HG02759 (cell line): ENCODE results near the gene THSD1.
"Not testable (repeated sequence)": the region's sequence is repeated elsewhere in the genome, so short reads cannot be mapped to it uniquely, and the experiment has no call there.

Experiments used
- ATAC-seq: cut with Tn5 transposase; IDR thresholded peaks from one replicate; pipeline ENCODE4 v1.9.1; 2021; ENCODE audit warnings: mild to moderate bottlenecking, moderate library complexity; ENCODE audit not compliant: unreplicated experiment

The THSD1 gene

DNA sequence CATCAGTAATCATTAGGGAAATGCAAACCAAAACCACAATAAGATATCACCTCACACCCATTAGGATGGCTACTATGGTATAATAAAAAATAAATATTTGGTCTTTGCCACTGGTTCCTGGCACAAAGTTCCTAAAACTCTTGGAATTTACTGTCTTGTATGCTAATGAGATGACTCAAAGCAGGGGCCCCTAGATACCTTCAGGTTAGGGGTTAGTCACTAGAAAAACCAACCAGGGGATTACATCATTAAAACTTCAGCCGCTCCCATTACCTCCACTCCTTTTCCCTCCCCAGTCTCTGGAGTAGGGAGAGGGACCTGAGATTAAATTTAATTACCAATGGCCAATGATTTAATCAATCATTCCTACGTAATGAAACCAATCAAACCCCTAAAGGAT is 49.6 kb downstream of the THSD1 start:
- no peak for ATAC-seq

DNA sequence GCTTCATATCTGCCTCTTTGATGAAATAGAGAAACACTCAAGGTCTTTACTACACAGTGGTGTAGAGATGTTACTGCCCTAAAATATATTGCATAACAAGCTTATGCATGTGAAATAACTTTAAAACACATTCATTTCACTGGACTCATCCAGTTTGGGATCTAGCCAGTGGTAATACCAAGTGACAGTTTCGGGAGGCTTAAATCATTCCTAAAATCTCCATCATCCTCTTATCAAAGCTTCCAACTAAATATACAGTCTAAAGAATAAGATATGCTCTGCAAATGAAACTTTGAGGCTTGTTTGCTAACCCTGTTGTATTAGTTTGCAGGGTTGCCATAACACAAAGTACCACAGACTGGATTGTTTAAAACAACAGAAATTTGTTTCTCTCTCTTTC is 52.8 kb downstream of the THSD1 start:
- ATAC-seq: no peak

DNA sequence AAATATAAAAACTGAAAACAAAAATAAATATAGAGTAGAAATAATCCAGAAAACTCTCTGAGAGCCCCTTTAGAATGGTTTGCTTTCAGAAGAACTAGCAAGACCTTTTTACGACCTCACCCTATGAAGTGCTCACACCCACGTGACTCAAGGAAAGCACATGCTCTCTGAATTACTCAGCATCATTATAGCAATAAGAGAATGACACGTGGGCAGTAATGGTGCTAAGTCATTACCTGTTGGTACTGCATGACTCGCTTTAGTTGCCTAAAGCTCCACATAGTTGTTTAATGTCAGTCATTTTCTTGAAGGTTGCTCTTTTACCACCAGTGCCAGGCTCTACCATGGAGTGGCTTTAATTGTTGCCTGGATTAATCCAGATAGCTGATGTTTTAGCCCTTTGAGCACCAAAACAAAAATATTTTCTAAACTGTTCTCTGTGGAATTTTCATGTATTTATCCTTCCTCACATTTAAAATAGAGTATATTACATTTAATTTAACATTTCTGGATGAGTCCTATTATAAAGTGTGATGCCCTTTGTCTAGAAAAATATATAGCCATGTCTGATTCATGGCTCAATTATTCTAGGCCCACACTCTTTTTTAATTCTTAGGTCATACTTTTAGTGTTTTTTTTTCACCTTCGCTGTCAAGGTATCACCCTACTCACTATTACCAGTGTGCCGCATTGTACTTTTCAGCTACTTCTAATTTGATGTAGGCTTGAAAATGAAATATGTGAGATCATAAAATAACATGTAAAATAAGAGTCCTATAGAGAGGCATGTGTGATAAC is 56.8 kb downstream of the THSD1 start:
- peak; percentile 68 for ATAC-seq

DNA sequence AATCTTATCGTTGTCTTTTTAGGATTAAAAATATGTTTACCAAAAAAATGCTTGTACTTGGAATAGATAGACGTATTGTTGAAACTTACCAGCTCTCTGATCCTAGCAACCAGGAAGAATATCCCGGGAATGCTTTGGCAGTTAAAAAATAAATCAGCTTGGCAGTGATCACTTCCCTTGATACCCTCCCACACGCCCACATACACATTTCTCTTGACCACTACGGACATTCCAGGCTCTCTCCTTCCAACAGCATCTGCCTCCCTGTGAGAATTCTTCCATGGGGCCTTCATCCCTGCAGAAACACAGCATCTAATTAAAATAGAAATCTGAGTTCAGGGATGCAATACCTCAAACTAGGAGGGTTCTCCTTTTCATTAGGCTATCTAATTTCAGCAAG is 57.9 kb downstream of the THSD1 start:
- no peak for ATAC-seq

DNA sequence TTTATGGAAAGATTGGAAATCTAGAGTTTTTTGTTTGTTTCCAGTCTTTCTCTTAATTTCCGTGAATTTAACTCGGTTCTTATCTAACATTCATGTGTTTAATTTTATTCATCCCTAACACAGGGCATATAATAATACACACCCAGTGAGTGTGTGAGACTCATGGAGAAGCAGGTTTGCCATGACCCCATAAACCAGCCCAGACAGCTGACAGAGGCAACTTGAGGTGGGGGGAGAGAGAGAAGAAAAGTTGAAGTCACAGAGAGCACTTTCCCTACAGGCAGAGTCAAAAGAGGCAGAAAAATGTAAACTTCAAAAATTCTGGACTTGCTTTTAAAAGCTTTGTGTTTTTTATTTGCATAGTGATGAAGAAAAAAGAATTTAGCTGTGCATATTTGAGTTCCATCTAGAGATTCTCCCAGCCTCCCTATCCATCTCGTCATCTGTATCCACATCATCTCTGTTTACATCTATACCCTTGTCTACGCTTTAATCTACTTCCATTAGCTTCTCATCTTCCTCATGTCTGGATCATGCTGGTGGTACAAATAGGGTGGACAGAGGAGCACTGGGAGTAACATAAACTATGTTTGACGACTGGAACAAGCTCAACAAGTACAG is 60.2 kb downstream of the THSD1 start:
- ATAC-seq: no peak

DNA sequence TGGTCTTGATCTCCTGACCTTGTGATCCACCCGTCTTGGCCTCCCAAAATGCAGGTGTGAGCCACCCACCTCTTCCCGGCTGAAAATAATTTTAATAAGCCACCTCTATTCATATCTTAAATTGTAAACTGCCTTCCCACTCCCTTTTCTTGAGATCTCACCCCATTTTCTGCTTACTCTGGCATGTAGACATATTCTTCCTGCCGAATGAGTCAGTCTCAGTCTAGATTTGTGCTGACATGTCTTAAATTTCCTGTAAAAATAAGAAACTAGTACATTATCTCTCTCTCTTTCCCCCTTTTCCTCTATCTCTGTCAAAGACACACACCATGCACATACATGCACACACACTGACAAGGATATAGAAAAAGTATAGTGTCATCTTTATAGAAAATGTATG is 60.9 kb downstream of the THSD1 start:
- no peak for ATAC-seq

DNA sequence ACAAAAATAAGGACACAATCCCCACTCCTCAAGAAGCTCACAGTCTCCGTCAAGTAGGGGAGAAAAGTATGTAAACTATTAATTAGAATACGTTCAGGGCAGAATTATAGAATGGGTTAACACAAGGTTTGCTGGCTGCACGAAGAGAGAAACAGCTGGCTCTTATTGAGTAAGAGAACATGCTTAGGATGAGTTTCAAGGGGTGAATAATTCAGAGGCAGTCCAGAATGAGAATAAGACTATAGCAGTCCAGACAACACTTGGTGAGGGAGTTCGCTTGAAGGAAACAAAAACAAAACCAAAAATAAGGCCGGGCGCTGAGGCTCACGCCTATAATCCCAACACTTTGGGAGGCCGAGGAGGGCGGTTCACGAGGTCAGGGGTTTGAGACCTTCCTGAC is 61.9 kb downstream of the THSD1 start:
- ATAC-seq: no peak

DNA sequence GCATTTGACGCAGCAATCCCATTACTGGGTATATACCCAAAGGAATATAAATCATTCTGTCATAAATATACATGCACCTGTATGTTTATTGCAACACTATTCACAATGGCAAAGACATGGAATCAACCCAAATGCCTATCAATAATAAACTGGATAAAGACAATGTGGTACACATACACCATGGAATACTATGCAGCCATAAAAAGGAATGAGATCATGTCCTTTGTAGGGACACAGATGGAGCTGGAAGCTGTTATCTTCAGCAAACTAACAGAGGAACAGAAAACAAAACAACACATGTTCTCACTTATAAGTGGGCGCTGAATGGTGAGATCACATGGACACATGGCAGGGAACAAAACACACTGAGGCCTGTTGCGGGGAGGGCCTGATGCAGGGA is 63.8 kb downstream of the THSD1 start:
- not testable (repeated sequence) for ATAC-seq

DNA sequence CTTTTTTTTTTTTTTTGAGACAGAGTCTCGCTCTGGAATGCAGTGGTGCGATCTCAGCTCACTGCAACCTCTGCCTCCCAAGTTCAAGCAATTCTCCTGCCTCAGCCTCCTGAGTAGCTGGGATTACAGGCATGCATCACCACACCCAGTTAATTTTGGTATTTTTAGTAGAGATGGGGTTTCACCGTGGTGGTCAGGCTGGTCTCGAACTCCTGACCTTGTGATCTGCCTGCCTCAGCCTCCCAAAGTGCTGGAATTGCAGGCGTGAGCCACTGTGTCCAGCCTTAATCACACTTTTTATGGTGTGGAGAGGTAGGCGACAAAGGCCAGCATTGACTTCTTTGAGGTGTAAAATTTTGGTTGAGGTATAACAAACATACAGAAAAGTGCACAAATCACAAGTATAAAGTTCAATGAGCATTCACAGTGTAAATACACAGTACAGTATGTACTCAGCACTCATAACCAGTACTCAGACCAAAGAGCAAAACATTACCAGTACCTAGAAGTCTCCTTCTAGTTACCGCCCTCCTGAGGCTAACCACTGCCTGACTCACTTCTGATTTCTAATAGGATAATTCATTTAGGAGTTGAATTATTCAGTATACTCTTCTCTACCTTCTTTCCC is 68.0 kb downstream of the THSD1 start:
- not testable (repeated sequence) for ATAC-seq

DNA sequence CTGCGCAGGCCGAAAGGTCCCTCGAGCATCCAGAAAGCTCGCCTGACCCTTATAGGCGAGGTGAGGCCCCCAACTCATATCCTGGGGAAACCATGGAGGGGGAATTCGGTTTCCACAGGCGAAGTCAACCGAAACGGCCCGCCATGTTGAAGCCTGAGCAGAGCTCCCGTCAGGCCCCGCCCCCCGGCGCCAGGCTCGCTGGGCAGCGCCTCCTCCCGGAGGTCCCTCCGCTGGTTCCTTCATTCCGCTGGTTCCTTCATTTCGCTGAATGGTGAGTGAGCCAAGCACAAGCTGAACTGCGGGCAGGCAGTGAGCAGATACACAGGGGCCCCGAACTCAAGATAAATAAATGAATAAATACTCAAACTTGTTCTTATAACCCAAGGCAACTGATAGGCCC is 71.9 kb downstream of the THSD1 start:
- ATAC-seq: not testable (repeated sequence)

DNA sequence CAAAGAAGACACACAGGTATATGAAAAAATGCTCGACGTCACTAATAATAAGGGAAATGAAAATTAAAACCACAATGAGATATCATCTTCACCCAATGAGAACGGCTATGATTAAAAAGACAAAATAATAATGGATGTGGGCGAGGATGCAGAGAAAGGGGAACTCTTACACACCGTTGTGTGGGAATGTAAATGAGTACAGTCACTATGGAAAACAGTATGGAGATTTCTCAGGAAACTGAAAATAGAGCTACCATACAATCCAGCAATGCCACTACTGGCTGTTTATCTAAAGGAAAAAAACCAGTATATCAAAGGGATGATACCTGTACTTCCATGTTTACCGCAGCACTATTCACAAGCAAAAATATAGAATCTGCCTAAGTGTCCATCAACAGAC is 74.1 kb downstream of the THSD1 start:
- ATAC-seq: not testable (repeated sequence)
